Measurements from ENCODE around the gene GRAMD1B.

Gene GRAMD1B

GRCh38 chr11:123409456-123410217, 20.4 kb upstream of the GRAMD1B start:
- DNase-seq (ENCODE audit: low read depth): no peak

- DNase-seq (ENCODE audit: low read depth): no peak
These were observed 19.9 kb upstream of the GRAMD1B start for GRCh38 chr11:123410218-123410549.

- no peak for DNase-seq (ENCODE audit: low read depth)
These were observed 16.4 kb upstream of the GRAMD1B start for GRCh38 chr11:123413636-123414035.

GRCh38 chr11:123416566-123416965, 13.5 kb upstream of the GRAMD1B start:
- no peak for DNase-seq (ENCODE audit: low read depth)

- no peak for DNase-seq (ENCODE audit: low read depth)
These were observed 11.5 kb upstream of the GRAMD1B start for GRCh38 chr11:123418351-123419114.

GRCh38 chr11:123419731-123420452, 10.2 kb upstream of the GRAMD1B start:
- DNase-seq (ENCODE audit: low read depth): no peak

GRCh38 chr11:123421589-123421988, 8.5 kb upstream of the GRAMD1B start:
- DNase-seq (ENCODE audit: low read depth): no peak

GRCh38 chr11:123425367-123425766, 4.7 kb upstream of the GRAMD1B start:
- no peak for DNase-seq (ENCODE audit: low read depth)

- no peak for DNase-seq (ENCODE audit: low read depth)
These were observed 3.3 kb upstream of the GRAMD1B start for GRCh38 chr11:123426789-123427188.

GRCh38 chr11:123427405-123427804, 2.7 kb upstream of the GRAMD1B start:
- DNase-seq (ENCODE audit: low read depth): no peak

- no peak for DNase-seq (ENCODE audit: low read depth)
These were observed 1.9 kb upstream of the GRAMD1B start for GRCh38 chr11:123428116-123428715.

- no peak for DNase-seq (ENCODE audit: low read depth)
These were observed 733 bp upstream of the GRAMD1B start for GRCh38 chr11:123429336-123429735.

GRCh38 chr11:123430721-123431497, 840 bp downstream of the GRAMD1B start:
- DNase-seq (ENCODE audit: low read depth): peak; percentile 18

- DNase-seq (ENCODE audit: low read depth): no peak
These were observed 1.6 kb downstream of the GRAMD1B start for GRCh38 chr11:123431619-123432018.

- DNase-seq (ENCODE audit: low read depth): no peak
These were observed 4.2 kb downstream of the GRAMD1B start for GRCh38 chr11:123434262-123434661.

GRCh38 chr11:123434911-123435310, 4.8 kb downstream of the GRAMD1B start:
- no peak for DNase-seq (ENCODE audit: low read depth)

- DNase-seq (ENCODE audit: low read depth): no peak
These were observed 7.3 kb downstream of the GRAMD1B start for GRCh38 chr11:123437236-123437979.

- no peak for DNase-seq (ENCODE audit: low read depth)
These were observed 8.1 kb downstream of the GRAMD1B start for GRCh38 chr11:123438131-123438627.

- DNase-seq (ENCODE audit: low read depth): no peak
These were observed 9.5 kb downstream of the GRAMD1B start for GRCh38 chr11:123439616-123440015.

GRCh38 chr11:123441161-123441560, 11.1 kb downstream of the GRAMD1B start:
- no peak for DNase-seq (ENCODE audit: low read depth)
